Neural cell (in vitro differentiated cells): ENCODE measurements around the gene TSPAN11.

ENCODE experiments used
- CTCF ChIP-seq: fragments of 450-650 bp; IDR thresholded peaks from 2 replicates; pipeline ENCODE4 v1.5.1; 2014; ENCODE audit warnings: antibody characterized with exemption, mild to moderate bottlenecking, moderate library complexity; ENCODE audit not compliant: poor library complexity, severe bottlenecking
- EP300 ChIP-seq: fragments of 450-650 bp; conservative IDR thresholded peaks from 2 replicates; pipeline ENCODE4 v1.6.1; 2014; ENCODE audit warnings: antibody characterized with exemption, mild to moderate bottlenecking, moderate library complexity; ENCODE audit not compliant: poor library complexity, severe bottlenecking
- MXI1 ChIP-seq: fragments of 450-650 bp; conservative IDR thresholded peaks from 2 replicates; pipeline ENCODE4 v1.6.1; 2014; ENCODE audit warnings: antibody characterized with exemption, mild to moderate bottlenecking; ENCODE audit not compliant: poor library complexity, severe bottlenecking
- TAF1 ChIP-seq: IDR thresholded peaks from 2 replicates; pipeline ENCODE4 v1.6.1; 2012; ENCODE audit warnings: low read depth

GRCh38 chr12:30999011-30999410 lies 72.5 kb downstream of the TSPAN11 start:
- no peak for TF ChIP-seq EP300
- no peak for TF ChIP-seq CTCF
- no peak for TF ChIP-seq TAF1
- no peak for TF ChIP-seq MXI1
